ENCODE data around the gene TPD52L3. TPM values are rescaled to one million over a fixed set of nuclear protein-coding genes. Genes with fewer than 3 reads are reported as not detected.

The TPD52L3 gene
- not detected for total RNA-seq
- long read RNA-seq = 0 reads

- ATAC-seq = no peak
- intact Hi-C loops (cut with DNase I) = no loop called here
- no peak for DNase-seq
Observed at GRCh38 chr9:6328103-6328502, at the start of gene TPD52L3. TPD52L3 (plus strand) TSS chr9:6328375; CDS start chr9:6328596, 221 bp downstream.

DNA sequence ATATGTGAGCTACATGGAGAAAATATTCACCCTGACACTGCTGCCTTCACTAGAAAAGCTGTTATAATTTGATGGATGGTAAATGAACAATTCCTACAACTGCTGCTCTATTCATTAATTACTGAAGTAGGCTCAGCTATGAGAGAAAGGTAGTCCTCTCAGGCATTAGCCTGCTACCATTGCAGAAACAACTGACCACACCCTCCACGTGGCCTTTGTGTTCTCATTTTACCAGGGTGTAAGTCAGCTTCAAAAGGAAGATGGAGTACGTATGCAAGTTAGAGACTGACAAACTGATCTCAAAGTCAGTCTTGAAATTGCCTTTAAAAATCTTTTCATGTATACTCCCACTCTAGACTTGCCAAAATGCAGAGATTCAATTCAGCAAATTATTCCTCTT, 26.3 kb upstream of the TPD52L3 start:
- intact Hi-C loops (cut with DNase I) = loop anchor here in 1 of 2 donors (10.0 kb wide), 1 partner anchor 417 kb away; no protein-coding TSS in a partner anchor
- no peak for DNase-seq
- no peak for ATAC-seq

DNA sequence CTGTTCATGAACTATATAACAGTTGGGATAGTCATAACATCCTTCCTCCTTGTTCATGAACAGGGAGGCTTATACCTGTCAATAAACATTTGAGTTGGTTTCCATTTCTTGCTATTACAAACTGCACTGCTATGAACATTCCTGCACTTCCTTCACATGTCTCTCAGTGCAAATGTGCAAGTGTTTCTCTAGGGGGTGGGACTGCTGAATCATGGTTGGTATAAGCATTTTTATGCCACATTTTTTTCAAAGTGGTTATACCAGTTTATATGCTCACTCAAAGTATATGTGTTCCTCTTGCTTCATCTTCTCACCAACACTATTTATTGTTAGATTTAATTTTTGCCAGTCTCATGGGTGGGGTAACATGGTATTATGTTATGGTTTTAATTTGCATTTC, 25.8 kb upstream of the TPD52L3 start:
- ATAC-seq (no peak), DNase-seq (no peak)
- intact Hi-C loops (cut with DNase I) = loop anchor here in 1 of 2 donors (10.0 kb wide), 1 partner anchor 418 kb away; no protein-coding TSS in a partner anchor

DNA sequence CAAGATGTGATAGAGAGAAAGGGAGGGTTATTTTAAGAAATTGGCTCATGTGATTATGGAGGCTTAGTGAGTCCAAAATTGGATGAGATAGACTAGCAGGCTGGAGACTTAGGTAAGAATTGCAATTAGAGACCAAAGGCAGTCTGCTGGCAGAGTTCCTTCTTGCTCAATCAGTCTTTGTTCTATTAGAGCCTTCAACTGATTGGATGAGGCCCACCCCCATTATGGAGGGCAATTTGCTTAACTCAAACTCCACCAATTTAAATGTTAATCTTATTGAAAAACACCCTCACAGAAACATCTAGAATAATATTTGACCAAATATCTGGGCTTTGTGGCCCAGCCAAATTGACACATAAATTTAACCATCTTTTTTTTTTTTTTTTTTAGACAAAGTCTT, 23.9 kb upstream of the TPD52L3 start:
- intact Hi-C loops (cut with DNase I) = loop anchor here in 1 of 2 donors (2.0 to 10.0 kb wide), 2 partner anchors 249 to 419 kb away; no protein-coding TSS in a partner anchor
- no peak for ATAC-seq
- no peak for DNase-seq

GRCh38 chr9:6305954-6306563, 22.1 kb upstream of the TPD52L3 start:
- peak; percentile 55 to 56 for ATAC-seq
- DNase-seq = no peak
- intact Hi-C loops (cut with DNase I) = loop anchor here (1.0 to 10.0 kb wide), 5 partner anchors 109 to 424 kb away; no protein-coding TSS in a partner anchor

- no peak for DNase-seq
- intact Hi-C loops (cut with DNase I) = loop anchor here (5.0 to 10.0 kb wide), 3 partner anchors 110 to 425 kb away; no protein-coding TSS in a partner anchor
Observed at GRCh38 chr9:6307551-6308096, 20.6 kb upstream of the TPD52L3 start.

DNA sequence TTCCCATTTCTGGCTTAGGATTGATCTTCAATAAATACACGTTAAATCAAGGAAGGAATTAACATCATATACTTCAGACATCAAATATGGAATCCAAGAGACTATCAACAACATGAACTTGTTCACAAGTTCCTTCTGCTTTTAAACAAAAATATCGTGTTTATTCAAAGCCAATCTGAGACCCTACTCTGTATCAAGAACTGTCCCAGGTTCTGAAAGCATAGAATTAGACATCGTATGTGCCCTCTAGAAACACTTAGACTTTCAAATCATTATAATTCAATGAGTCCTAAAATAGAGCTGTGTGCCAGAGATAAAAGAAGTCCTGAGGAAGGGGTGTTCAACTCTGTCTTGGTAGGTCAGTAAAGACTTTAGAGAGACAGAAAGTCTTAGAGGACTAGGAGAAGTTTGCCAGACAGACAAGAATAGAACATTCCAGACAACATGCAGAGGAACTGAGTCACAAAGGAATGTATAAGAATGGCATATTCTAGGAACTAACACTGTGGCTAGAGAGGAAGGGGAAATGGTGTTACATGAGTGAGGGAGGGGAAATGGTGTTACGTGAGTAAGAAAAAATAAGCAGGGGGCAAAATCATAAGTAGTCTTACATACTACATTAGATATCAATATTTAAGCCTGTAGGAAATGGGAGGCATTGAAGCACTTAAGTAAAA, 2.9 kb downstream of the TPD52L3 start:
- ATAC-seq = no peak
- no peak for DNase-seq
- intact Hi-C loops (cut with DNase I) = no loop called here

More at GRCh38 chr9:6307551-6308096, 20.6 kb upstream of the TPD52L3 start:
- ATAC-seq = peak in 1 of 2 donors; percentile 76

GRCh38 chr9:6334305-6334704, 6.1 kb downstream of the TPD52L3 start:
- DNase-seq (no peak), ATAC-seq (no peak)
- intact Hi-C loops (cut with DNase I) = no loop called here

- ATAC-seq = no peak
- intact Hi-C loops (cut with DNase I) = no loop called here
- no peak for DNase-seq
Observed at GRCh38 chr9:6348766-6349165, 20.6 kb downstream of the TPD52L3 start.

DNA sequence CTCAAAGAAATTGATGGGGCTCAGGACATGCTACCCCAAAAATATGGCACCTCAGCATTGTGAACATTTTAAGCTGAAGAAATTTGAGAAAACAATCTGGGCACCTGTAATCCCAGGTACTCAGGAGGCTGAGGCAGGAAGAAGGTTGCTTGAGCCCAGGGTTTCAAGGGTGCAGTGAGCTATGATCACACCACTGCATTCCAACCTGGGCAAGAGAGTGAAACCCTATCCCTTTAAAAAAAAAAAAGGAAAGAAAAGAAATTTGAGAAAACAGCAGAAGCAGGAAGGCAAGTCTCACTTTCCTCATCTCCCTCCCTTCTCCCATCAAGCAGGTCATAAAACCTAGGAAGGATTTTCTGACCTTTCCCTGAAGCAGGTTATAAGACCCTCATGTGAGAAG, 23.6 kb downstream of the TPD52L3 start:
- ATAC-seq (no peak), DNase-seq (no peak)
- intact Hi-C loops (cut with DNase I) = loop anchor here in 1 of 2 donors (10.0 kb wide), 2 partner anchors 143 to 383 kb away; no protein-coding TSS in a partner anchor

DNA sequence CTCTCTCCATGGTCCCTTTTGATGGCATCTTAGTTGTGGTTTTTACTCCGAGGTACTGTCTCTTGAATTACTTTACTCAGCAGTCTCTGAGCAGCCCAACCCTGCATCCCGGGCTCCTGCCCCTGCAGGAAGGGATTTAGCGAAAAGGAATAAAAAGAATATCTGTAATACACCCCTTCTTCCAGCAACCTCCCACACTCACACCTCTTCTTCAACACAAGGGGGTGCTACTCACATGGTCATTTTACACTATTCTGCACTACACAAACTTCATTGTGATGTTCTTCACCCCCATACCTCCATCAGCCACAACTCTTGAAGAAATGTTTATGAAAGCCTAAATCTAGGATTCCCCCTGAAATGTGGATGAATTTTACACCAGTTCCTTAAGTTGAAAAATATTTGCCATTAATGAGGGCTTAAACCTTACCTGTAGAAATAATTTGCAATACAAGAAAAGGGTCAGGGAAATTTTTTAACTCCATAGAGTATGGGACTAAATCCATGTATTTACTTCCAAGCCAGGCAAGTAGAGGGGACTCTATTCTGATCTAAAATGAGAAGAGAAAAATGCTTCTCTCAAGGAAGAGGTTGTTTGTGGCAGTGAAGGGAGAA, 26.0 kb downstream of the TPD52L3 start:
- no peak for DNase-seq
- intact Hi-C loops (cut with DNase I) = loop anchor here (2.0 to 10.0 kb wide), 4 partner anchors 141 to 381 kb away; no protein-coding TSS in a partner anchor
- peak; percentile 71 to 89 for ATAC-seq

- ATAC-seq (no peak), DNase-seq (no peak)
- intact Hi-C loops (cut with DNase I) = loop anchor here (2.0 to 10.0 kb wide), 4 partner anchors 139 to 379 kb away; no protein-coding TSS in a partner anchor
Observed at GRCh38 chr9:6355728-6356127, 27.6 kb downstream of the TPD52L3 start.

GRCh38 chr9:6356441-6356840, 28.3 kb downstream of the TPD52L3 start:
- DNase-seq (no peak), ATAC-seq (no peak)
- intact Hi-C loops (cut with DNase I) = loop anchor here in 1 of 2 donors (10.0 kb wide), 2 partner anchors 138 to 378 kb away; no protein-coding TSS in a partner anchor

DNA sequence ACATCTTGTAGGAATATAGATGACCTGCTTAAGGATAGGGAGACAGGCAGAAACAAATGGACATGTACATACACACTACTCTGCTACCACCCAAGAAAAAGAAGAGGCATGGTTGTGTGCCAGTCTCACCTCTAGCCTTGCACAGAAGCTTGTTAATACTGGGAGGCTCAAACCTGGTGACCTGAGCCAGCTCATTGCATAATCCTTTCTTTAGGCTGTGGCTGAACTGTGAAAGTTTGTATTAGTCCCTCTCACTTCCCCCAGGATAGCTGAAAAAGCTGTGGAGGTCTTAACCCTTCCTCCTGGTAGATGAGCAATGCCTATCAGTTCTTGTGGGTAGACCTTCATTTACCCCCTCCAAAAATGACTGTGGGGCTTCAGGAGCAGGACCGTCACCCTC, 28.7 kb downstream of the TPD52L3 start:
- ATAC-seq = no peak
- intact Hi-C loops (cut with DNase I) = loop anchor here in 1 of 2 donors (10.0 kb wide), 2 partner anchors 138 to 378 kb away; no protein-coding TSS in a partner anchor
- DNase-seq = no peak

- intact Hi-C loops (cut with DNase I) = loop anchor here in 1 of 2 donors (10.0 kb wide), 1 partner anchor 57 kb away; no protein-coding TSS in a partner anchor
- ATAC-seq (no peak), DNase-seq (no peak)
Observed at GRCh38 chr9:6367128-6367890, 39.1 kb downstream of the TPD52L3 start.

DNA sequence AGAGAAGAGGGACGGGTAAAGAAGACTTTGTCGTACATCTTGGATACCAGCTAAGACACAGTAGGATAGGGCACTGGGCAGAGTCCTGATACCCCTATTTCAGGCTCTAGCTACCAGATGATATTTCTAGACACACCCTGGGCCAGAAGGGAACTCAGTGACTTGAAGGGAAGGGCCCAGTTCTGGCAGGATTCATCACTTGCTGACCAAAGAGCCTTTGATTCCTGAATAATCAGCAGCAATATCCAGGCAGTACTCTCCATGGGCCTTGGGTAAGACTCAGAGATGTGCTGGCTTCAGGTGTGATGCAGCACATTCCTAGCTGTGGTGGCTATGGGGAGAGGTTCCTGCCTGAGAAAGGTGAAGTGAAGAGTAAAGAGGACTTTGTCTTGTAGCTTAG, 40.7 kb downstream of the TPD52L3 start:
- ATAC-seq (no peak), DNase-seq (no peak)
- intact Hi-C loops (cut with DNase I) = loop anchor here in 1 of 2 donors (10.0 kb wide), 1 partner anchor 56 kb away; no protein-coding TSS in a partner anchor

Data from left cardiac atrium (tissue), 4 donors.